Midbrain (tissue), 1 donor: ENCODE results near the gene RBFOX2.
"Not testable (repeated sequence)": the region's sequence is repeated elsewhere in the genome, so short reads cannot be mapped to it uniquely, and the experiment has no call there.

Experiments used
- DNase-seq: peaks from one replicate; lab custom pipeline; 2025; lab: John Stamatoyannopoulos, UW

The RBFOX2 gene

DNA sequence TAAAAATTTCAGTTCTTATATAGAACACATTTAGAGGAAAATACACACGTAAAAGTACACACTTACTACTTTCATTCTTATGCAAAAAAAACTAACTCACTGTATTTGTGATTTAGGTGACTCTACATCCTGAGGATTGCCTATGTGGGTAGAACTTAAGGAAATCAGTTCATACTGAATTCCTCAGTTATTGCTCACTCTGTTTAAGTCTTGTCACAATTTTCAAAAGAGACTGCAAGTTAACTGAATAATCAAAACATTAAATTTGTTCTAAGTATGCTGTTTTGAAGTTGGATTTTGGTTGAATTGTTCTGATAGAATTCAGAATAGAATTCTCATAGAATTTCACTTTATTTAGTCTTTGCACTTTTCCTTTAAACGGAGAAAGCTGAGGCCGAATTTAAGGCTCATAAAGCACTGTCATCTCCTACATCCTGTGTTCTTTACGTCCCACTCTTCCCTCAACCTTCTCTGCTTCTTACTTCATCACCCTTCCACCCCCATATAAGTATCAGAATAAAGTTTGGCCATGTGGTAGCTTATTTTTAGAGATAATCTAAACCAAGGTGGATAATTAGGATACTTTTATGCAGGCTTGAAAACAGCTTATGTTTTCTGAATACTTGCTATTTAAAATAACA, 251.2 kb downstream of the RBFOX2 start:
- DNase-seq: no peak

DNA sequence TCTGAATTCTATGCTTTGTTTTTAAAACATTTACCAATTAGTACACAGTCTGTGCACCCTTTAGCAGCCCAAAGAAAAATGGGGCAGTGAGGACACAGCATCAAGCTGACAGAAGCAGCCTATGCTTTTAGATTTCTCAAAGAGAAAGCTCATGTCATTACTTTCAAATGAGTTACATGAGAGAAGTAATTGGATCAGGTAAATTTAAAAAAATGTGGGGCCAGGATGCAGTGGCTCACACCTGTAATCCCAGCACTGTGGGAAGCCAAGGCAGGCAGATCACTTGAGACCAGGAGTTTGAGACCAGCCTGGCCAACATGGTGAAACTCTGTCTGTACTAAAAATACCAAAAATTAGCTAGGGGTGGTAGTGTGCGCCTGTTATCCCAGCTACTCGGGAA, 253.3 kb downstream of the RBFOX2 start:
- no peak for DNase-seq

DNA sequence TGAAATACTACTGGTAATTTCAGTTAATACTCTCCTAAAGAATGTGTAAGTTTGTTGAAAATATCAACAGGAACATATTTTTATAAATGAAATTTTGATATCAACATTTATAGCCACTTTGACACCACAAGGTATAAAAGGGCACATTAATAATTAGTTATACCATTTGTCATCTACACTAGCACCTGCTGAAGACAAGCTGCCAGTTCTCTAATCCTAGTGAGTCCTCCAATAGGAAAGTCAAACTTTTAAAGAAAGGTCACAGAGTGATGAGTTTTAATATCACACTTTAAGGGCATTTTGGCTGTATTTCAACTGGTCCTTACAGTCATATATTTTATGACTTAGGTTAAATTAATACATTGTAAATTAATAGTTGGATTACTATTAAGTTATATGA, 258.6 kb downstream of the RBFOX2 start:
- DNase-seq: no peak

DNA sequence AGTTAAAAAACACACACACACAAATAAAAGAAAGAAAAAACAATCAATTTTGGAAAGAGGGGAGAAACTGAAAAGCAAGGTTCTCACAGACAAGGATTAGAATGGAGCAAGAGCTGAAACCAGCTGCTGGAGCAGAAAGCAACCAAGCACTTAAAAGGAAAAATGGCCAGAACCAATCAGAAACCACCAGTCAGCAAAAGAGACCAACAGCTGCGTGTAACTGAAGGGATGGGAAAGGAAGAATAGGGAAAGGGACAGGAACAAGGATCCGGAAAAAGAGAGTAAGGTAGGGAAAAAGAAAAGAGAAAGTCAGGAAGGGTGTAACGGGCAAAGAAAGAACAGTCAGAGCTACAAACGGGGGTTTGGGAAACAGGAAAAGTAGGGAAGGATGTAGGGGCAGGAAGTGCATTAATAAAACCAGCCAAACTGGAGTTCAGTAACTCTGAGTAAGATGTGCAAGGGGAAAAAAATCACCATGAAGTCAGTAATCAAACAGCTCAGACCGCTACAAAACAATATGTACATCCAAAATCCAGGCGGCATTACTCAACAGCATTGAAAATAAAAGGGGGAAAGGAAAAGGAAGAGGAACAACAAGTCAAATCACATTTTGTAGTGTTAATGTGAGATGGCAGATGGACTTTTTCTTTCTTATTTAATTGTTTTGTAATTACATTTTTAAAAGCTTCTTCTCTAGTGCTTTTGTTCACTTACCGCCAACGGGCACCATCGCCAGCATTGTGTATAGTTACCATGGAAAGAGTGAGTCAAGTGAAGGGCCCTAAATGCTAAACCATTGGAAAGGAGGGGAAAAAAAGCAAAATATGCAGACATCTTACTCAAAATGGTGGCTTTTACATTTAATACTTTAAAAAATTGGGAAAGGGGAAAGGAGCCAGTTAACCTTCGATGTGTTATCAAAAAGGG, 261.7 kb downstream of the RBFOX2 start:
- DNase-seq: no peak

DNA sequence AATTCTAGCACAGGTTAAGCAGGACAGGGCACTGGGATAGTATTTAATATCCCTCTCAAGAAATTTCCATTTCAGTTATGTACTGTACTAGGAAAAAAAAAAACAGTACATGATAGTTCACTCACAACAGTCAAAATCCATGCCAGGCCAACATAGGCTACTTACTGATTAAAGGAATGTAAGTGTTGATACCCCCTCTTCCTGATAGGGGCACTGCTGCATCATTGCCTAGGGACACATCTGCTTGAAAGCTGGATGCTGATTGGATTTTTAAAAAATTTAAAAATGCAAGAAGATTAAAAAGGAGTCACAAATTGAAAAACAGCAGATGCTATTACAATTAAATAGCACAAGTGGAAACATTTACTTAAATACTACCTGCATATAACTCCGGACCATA, 267.6 kb downstream of the RBFOX2 start:
- peak; percentile 20 for DNase-seq

DNA sequence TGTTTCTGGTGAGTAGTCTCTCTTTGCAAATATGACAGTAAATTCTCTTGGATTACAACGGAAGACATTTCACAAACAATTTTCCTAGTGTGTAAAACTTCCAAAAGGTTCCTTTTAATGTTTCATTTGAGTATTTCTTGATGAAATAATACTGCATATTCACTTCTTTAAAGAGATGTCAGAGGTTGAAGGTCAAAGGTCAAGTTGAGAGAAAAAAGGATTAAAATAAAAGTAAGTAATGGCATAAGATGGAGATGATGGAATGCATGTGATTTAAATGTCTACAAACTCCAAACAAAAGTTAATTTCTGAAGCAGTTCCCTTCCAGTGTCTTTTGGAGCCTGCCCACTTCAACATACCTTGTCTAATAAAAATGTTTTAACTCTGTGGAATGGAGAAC, 270.2 kb downstream of the RBFOX2 start:
- DNase-seq: no peak

DNA sequence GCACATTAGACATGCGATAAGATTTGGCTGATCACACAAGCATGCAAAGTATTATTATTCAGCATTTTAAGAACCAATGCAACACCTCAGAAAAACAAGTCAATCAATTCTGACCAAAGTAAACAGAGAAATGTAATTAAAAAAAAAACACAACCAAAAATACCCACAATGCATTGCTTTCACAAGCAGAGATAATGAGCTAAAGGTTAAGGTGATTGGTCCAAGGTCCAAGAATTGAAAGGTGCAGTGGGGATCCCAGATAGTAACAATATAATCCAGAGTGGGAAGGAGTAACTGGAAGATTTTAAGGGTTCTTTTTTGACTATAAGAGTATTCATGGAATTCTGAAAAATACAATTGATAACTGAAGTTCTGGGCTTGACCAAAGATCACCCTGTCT, 271.9 kb downstream of the RBFOX2 start:
- no peak for DNase-seq

DNA sequence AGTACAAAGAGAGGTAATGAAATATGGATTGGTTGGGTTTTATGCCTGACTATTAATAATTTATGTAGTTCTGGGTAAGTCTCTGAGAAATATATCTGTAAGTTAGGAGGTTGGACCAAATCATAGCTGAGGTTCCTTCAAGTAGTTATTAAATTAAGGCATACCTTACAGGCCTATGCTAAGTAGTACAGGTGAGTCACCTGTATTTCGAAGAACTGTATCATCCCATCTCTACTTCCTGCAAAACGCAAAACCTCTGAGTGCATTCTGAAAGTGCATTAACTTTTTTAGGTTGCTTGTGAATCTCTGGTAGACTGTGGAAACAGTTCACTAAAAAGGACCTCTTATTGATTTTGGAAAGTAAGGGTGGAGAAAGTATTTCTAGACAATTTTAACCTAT, 273.9 kb downstream of the RBFOX2 start:
- DNase-seq: no peak

DNA sequence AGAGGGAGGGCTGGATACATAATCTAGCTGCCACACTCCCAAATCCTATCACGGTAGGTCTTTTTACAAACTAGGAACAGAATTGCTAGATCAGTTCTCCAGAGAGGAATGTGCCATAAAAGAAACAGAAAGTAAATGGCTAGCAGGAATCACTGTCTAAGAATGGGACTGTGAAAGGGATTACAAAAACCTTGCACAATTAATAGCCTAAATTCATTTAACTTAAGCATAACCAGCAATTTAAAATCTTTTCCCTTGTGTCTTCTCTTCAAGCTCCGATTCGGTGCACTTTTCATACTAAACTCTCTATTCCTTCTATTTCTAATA, 275.8 kb downstream of the RBFOX2 start:
- DNase-seq: no peak

DNA sequence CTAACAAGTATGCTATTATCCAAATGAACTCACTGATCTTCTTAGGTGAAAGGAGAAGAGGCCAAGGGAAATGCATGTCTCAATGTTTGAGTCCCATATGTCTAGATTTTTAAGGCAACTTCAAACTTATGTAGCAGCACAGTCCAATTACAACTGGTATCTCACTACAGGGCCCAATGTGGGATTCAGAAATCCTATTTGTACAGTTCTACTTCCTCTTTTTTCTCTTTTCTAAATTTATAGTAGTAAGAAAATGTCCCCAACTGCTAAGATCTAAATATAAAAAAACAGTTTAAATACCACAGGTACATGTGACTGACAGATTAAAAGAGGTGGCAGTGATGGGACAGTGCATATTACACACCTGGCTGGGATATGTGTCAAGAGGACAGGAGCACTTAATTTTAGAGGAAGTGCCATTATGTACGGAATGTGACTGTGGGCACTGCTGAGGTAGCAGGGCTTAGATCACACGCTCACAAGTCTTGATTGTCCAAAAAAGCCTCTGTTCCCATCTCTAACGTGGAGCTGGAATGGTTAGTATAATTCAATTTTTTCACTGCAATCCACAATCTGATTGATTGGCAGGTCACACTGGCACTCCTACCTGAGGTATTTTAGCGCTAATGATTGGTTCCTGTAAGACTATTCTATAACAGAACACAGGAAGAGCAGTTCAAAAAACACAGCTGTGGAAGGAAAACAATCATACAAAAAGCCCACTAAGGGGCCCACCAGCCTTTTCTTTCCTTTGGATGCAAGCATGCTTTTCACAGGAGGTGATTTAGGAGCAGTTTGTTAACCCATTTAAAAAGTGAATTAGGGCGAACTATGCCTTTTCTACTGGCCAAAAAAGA, 276.4 kb downstream of the RBFOX2 start:
- no peak for DNase-seq

DNA sequence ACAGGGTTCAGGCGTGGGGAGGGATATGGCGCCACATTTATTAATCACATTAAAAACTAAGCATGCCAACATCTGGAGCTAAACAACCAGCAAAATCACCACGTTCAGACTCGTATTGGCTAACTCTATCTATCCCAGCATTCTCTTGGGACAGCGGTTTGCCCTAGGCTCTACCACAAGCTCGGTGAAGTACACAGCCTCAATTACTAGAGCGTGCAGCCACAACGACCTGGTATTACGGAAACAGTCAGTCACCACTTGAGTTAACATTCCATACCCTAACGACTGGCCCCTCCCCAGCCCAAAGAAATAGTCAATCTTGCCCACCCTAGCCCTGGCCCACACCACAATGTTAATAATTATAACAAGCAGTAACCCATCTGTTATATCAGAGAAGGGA, 278.8 kb downstream of the RBFOX2 start:
- no peak for DNase-seq

DNA sequence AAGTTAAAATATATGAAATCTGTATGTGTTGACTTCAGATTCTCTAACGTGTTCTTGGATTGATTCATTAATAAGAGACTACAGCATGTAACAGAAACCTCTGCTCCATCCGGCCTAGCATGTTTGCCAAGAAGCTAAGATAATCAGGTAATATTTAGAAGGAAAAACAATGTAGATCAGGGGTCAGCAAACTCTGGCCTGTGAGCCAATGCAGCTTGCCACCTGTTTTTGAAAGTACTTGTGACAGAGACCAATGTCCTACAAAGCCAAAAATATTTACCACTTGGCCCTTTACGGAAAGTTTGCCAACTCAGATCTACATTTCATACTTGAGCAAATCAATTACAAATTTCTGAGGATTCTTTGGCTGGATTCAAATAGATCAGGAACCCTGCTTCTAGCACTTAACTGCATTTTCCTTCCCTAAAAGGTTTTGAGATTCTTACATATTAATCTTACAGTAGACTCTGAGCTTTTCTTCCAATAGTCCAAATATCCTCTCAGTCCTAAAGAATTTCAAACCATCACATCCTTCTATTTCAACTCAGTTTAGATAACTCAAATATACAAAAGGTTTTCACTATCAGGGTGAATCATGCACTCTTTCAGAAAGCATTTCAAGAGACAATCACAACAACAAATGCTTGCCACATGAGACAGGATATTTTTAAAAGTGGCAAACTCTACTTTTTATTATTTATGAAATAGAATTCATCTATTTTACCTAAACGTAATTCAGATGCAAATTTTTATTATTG, 281.5 kb downstream of the RBFOX2 start:
- no peak for DNase-seq

DNA sequence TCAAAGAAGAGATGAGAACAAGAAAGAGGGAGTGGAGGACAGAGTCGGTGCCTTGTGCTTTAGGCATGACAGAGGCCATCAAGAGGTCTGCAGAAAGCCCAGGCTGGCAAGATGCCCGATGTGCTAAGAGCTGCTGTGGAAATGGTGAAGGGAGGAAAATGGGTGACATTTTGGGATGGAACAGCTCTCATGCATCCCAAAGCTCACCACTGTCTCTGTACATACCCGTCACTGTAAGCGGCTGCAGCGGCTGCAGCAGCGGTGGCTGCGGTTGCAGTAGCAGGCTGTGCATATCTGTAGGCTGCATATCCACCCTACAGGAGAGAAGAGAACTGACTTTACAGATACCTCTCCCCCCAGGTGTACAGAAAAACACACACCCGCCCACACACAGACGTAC, 282.4 kb downstream of the RBFOX2 start:
- DNase-seq: no peak

DNA sequence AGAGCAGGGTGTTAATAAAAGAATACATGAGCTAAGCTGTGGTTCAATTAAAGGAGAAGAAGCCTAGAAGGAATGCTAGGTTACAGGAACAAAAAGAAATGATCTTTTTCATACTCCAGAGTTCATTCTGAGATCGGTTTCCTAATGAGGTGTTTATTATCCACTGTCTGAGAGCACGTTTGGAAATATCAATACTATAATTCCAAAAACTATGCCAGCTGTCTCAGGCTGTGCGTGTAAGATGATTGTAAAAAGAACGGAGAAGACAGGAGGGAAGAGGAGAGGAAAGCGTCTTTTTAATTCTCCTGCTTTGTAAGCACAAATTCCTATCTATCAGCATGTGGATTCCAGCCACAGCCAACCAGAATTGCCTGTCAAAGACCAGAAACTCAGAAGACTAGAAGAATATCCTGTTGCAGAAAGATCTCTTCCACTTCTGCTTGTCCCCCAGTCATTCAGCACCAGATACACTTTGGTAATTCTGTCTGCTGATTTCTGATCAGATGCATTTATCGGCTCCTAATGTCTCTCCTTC, 285.2 kb downstream of the RBFOX2 start:
- no peak for DNase-seq

DNA sequence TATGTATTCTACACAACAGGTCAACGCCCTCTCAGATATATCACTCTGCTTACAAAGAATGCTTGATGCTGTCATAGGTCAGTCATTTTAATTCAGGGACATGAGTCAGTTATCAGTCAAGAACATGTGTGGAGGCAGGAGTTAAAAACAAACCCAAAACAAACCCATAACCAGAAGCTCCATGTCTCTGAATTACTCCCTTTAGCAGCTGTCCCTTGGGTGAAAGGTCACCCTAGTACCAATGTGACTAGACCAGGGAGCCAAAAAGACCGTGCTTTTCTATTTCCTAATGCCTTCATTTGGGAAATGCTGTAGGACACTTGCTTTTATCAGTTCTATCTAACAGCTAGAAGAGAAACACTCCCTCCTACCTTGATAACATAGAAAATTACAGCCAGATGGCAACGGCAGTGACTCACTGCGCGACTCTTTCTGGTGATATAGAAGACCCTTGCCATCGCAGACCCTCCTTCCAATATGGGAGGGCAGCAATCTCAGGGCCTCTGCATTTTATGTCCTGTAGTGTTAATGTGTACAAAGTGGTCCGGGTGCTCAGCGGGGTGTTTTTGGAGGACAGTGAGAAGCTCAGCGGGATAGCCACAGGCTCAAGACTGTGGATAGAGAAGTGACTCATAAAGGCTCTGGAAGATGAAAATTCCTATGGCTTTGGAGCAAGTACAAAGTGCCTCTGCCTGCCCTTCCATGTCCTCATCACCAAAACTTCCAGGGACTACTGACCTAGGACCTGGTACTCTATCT, 286.1 kb downstream of the RBFOX2 start:
- no peak for DNase-seq

DNA sequence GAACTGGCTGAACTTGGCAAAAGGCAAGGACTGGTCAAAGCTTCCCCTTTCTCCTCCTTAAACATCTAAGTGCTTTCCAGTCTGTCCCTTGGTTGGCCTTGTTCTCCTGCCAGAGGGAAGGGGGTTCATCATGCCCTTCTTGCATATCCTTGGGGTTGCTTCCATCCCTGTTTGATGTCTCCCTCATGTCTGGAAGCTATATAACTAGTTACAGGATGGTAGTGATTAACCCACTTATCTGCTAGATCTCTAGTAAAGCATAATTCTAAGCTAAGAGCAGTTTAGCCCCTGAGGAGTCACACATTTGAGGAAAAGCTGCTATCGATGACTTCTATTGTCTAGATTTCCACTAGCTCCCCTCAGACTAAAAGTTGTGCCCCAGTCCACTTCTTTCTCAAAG, 288.0 kb downstream of the RBFOX2 start:
- DNase-seq: no peak

DNA sequence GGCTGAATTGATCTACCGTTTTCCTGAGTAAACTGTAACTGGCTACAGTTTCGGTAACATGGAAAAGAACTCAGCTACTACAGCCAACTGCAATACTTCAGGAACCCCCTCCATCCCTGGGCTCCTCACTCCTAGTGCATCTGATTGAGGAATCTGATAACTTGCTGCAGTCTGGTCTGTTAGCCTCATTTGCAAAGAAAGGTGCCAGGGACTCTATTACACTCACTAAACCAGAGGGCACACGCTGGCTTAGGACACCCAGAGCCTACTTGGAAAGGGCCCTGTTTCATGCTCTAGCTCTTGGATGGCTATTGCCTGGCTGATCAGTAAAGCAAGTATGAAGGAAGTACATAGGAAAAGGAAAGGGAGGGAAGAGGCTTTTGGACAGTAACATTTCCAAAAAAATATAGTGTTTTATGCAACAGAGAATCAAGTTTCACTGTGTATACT, 288.7 kb downstream of the RBFOX2 start:
- DNase-seq: no peak

DNA sequence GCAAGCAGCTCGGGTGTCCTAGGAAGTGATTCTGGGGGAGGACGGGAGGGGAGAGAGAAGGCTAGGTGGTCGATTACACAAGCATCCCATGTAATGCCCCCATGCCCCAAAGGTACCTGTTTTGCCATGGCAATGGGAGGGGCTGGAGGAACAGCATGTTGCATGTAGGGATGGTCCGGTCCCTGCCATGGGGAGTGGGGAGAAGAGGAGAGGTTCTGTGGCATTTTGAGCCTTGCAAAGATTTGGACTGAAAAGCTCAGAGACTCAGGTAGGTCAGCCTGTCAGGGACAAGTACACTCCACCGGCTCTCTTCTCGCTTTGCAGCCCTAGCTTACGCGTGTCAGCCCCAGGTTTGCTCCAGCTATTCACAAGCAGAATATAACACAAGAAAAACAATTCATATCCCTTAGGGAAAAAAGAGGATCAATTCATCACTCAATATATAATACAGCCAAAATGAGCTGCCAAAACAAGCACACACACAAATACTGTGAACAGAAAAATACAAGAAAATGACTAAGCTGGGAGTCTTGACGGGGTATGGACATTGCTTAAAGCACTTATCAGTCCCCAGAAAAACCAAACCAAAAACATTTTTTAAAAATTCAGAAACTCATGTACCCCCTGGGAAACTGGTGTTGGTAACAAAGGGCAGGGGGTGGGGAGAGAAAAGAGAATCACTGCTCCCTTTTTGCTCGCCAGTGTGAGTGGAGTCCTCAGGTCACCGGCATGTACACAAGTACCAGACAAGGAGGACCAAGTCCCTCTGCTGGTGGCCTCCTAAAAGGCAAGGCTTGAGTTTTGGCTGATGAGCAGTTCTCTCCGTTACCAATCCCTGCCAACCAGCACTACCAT, 289.3 kb downstream of the RBFOX2 start:
- no peak for DNase-seq

DNA sequence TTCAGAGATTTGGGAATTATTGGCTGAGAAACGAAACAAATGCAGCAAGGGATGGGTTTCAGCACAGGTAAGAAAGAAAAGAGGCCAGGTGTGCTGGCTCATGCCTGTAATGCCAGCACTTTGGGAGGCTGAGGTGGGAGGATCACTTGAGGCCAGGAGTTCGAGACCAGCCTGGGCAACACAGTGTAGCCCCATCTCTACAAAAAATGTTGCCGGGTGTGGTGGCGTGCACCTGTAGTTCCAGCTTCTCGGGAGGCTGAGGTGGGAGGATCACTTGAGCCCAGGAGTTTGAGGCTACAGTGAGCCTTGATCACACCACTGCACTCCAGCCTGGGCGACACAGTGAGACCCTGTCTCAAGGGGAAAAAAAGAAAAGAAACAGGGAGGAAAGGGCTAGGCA, 290.7 kb downstream of the RBFOX2 start:
- not testable (repeated sequence) for DNase-seq

DNA sequence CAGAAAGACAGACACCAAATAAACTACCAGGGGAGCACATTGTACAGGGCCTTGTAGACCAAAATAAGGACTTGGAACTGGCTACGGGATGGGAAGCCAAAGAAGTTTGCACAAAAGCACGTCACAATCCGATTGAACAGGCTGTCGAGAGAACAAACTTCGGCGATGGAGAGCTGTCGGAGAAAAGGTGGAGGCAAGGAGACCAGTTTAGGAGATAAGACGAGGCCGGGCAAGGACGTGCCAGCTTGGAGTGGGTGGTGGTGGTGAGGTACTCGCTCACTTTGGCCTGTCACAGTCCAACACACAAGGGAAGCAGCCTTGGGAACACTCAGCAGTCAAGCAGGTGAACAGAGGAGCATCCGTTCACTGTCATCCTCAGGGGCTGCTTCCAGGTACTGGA, 291.9 kb downstream of the RBFOX2 start:
- DNase-seq: no peak
